Astrocyte (in vitro differentiated cells and primary cell): ENCODE data around the gene PTGIS. TPM values are rescaled to one million over a fixed set of nuclear protein-coding genes. Genes with fewer than 3 reads are reported as not detected.
"Not testable (repeated sequence)": the region's sequence is repeated elsewhere in the genome, so short reads cannot be mapped to it uniquely, and the experiment has no call there.

Source experiments
- DNase-seq: peaks from one replicate; pipeline ENCODE4 v3.0.0-alpha.2; 2010; ENCODE audit warnings: low read depth
- FAIRE-seq: peaks from 2 replicates; lab custom pipeline; 2011; peaks lifted over from hg19 to GRCh38; lab: Jason Lieb, UNC
- H2AFZ ChIP-seq: 2 replicates; pipeline ENCODE4 v1.6.0; 2012; ENCODE audit warnings: low read depth, low read length, inconsistent platforms
- H3K27ac ChIP-seq: 2 replicates; pipeline ENCODE4 v1.5.1; 2011; ENCODE audit warnings: low read depth, low read length, inconsistent platforms
- H3K27me3 ChIP-seq: 2 replicates; pipeline ENCODE4 v1.6.0; 2011; ENCODE audit warnings: low read length, inconsistent platforms; ENCODE audit not compliant: insufficient read depth
- H3K36me3 ChIP-seq: 2 replicates; pipeline ENCODE4 v1.5.1; 2011; ENCODE audit warnings: low read length, inconsistent platforms; ENCODE audit not compliant: insufficient read depth
- H3K4me1 ChIP-seq: 2 replicates; pipeline ENCODE4 v1.5.1; 2011; ENCODE audit warnings: low read length, inconsistent platforms; ENCODE audit not compliant: insufficient read depth
- H3K4me2 ChIP-seq: 2 replicates; pipeline ENCODE4 v1.6.0; 2012; ENCODE audit warnings: low read length, inconsistent platforms
- H3K4me3 ChIP-seq: 2 replicates; pipeline ENCODE4 v1.5.1; 2011; ENCODE audit warnings: low read depth, mild to moderate bottlenecking, low read length, inconsistent platforms; ENCODE audit not compliant: insufficient read depth
- H3K79me2 ChIP-seq: 2 replicates; pipeline ENCODE4 v1.6.0; 2012; ENCODE audit warnings: mild to moderate bottlenecking, low read length, inconsistent platforms; ENCODE audit not compliant: insufficient read depth
- H3K9ac ChIP-seq: 2 replicates; pipeline ENCODE4 v1.6.0; 2012; ENCODE audit warnings: mild to moderate bottlenecking, low read length, inconsistent platforms
- H3K9me3 ChIP-seq: 2 replicates; pipeline ENCODE4 v1.5.1; 2012; ENCODE audit warnings: low read depth, mild to moderate bottlenecking, low read length, inconsistent platforms; ENCODE audit not compliant: insufficient read depth
- H4K20me1 ChIP-seq: 2 replicates; pipeline ENCODE4 v1.6.0; 2012; ENCODE audit warnings: low read length, inconsistent platforms; ENCODE audit not compliant: insufficient read depth
- H3K27ac Mint-ChIP-seq: one replicate; pipeline ENCODE4 v1.8.0; 2021; ENCODE audit warnings: mild to moderate bottlenecking, mixed read lengths; ENCODE audit not compliant: unreplicated experiment
- H3K27me3 Mint-ChIP-seq: one replicate; pipeline ENCODE4 v1.8.0; 2021; ENCODE audit warnings: low read depth, mixed read lengths; ENCODE audit not compliant: unreplicated experiment
- H3K36me3 Mint-ChIP-seq: one replicate; pipeline ENCODE4 v1.8.0; 2021; ENCODE audit warnings: low read depth, mixed read lengths; ENCODE audit not compliant: unreplicated experiment
- H3K4me1 Mint-ChIP-seq: one replicate; pipeline ENCODE4 v1.8.0; 2021; ENCODE audit warnings: low read depth, mixed read lengths; ENCODE audit not compliant: unreplicated experiment
- H3K4me3 Mint-ChIP-seq: one replicate; pipeline ENCODE4 v1.8.0; 2021; ENCODE audit warnings: mild to moderate bottlenecking, moderate library complexity, mixed read lengths; ENCODE audit not compliant: unreplicated experiment
- H3K9me3 Mint-ChIP-seq: one replicate; pipeline ENCODE4 v1.8.0; 2021; ENCODE audit warnings: mild to moderate bottlenecking, mixed read lengths; ENCODE audit not compliant: unreplicated experiment
- CTCF ChIP-seq: IDR thresholded peaks from 2 replicates; pipeline ENCODE4 v1.5.1; 2011; ENCODE audit warnings: low read depth, mild to moderate bottlenecking, inconsistent platforms, low read length, moderate library complexity; ENCODE audit not compliant: insufficient read depth
- EZH2 ChIP-seq: IDR thresholded peaks from 2 replicates; pipeline ENCODE4 v1.6.1; 2012; ENCODE audit warnings: mild to moderate bottlenecking, low read length, inconsistent platforms; ENCODE audit not compliant: insufficient read depth
- total RNA-seq: library from RNA; stranded (reverse); gene quantifications from 2 replicates; pipeline ENCODE4 v1.2.1, GENCODE V29; 2021

Gene PTGIS
- total RNA-seq, 1 donor from 2014 or later: 1.9 TPM

- no peaks in the 10 kb centered on the region for H3K36me3 Mint-ChIP-seq
Measured at GRCh38 chr20:49615401-49616153, 47.6 kb upstream of the PTGIS start.

GRCh38 chr20:49615051-49615400, 47.1 kb upstream of the PTGIS start:
- not testable (repeated sequence) for H4K20me1 ChIP-seq, H3K9me3 Mint-ChIP-seq, FAIRE-seq

More at GRCh38 chr20:49615401-49616153, 47.6 kb upstream of the PTGIS start:
- H3K27me3 ChIP-seq: no peaks in the 10 kb centered on the region
- H3K4me1 Mint-ChIP-seq: peaks cover 2% of the 10 kb centered on the region
- peaks cover 13% of the 10 kb centered on the region for H3K27me3 Mint-ChIP-seq
- H3K4me3 ChIP-seq: no peak overlapping the region
- TF ChIP-seq EZH2 (no peak), CTCF (no peak)
- H2AFZ ChIP-seq: no peak overlapping the region
- no peaks in the 10 kb centered on the region for H4K20me1 ChIP-seq
- FAIRE-seq (no peak), DNase-seq (no peak)
- no peak overlapping the region for H3K9ac ChIP-seq
- no peaks in the 10 kb centered on the region for H3K4me1 ChIP-seq
- H3K9me3 ChIP-seq: peaks cover 6% of the 10 kb centered on the region
- no peaks in the 10 kb centered on the region for H3K79me2 ChIP-seq
- H3K4me2 ChIP-seq: no peak overlapping the region
- no peak overlapping the region for H3K4me3 Mint-ChIP-seq
- H3K27ac ChIP-seq: no peak overlapping the region
- H3K9me3 Mint-ChIP-seq: no peaks in the 10 kb centered on the region
- H3K36me3 ChIP-seq: no peaks in the 10 kb centered on the region
- no peak overlapping the region for H3K27ac Mint-ChIP-seq

GRCh38 chr20:49614338-49615050, 46.6 kb upstream of the PTGIS start:
- DNase-seq (no peak), FAIRE-seq (no peak)
- Mint-ChIP-seq H3K4me1 (peaks cover 2% of the 10 kb centered on the region), H3K9me3 (no peaks in the 10 kb centered on the region), H3K36me3 (no peaks in the 10 kb centered on the region), H3K27ac (no peak overlapping the region), H3K27me3 (peaks cover 17% of the 10 kb centered on the region), H3K4me3 (no peak overlapping the region)
- Histone ChIP-seq H3K4me2 (no peak overlapping the region), H3K9ac (no peak overlapping the region), H2AFZ (no peak overlapping the region), H3K27ac (no peak overlapping the region), H3K36me3 (no peaks in the 10 kb centered on the region), H3K27me3 (no peaks in the 10 kb centered on the region), H4K20me1 (no peaks in the 10 kb centered on the region), H3K4me3 (no peak overlapping the region), H3K79me2 (no peaks in the 10 kb centered on the region), H3K4me1 (no peaks in the 10 kb centered on the region), H3K9me3 (peaks cover 4% of the 10 kb centered on the region)
- TF ChIP-seq CTCF: no peak
- no peak for TF ChIP-seq EZH2

More at GRCh38 chr20:49615051-49615400, 47.1 kb upstream of the PTGIS start:
- H3K4me1 ChIP-seq, H3K27ac ChIP-seq, H3K4me3 Mint-ChIP-seq, H3K27me3 ChIP-seq, H3K4me2 ChIP-seq, DNase-seq, H3K4me3 ChIP-seq, H3K4me1 Mint-ChIP-seq, H3K9ac ChIP-seq, H2AFZ ChIP-seq, H3K27ac Mint-ChIP-seq, H3K9me3 ChIP-seq, H3K79me2 ChIP-seq, H3K36me3 ChIP-seq, H3K36me3 Mint-ChIP-seq: not testable (repeated sequence)
- peaks cover 13% of the 10 kb centered on the region for H3K27me3 Mint-ChIP-seq
